Measurements from ENCODE around the gene PLCG1.

- no peak for TF ChIP-seq CTCF (conservative IDR thresholded peaks at IDR 0.05; ENCODE audit: low read depth, low read length)
- TF ChIP-seq EZH2 (IDR thresholded peaks at IDR 0.05; ENCODE audit: low read length, unreplicated experiment), result no peak
- TF ChIP-seq EZH2phosphoT487 (IDR thresholded peaks at IDR 0.05; ENCODE audit: borderline replicate concordance, low read length), result no peak
Observed at GRCh38 chr20:41201760-41202159, 64.4 kb downstream of the PLCG1 start.

All from PC-3 (cell line).